Hepatocyte (in vitro differentiated cells): ENCODE data around the gene LINC00632. TPM values are rescaled to one million over a fixed set of nuclear protein-coding genes. Genes with fewer than 3 reads are reported as not detected.
A peak's percentile ranks its signal among the peaks of the same experiment; 100 is the strongest.

Experiments
- DNase-seq: peaks from one replicate; pipeline ENCODE4 v3.0.0-alpha.2; 2016; ENCODE audit warnings: low spot score
- H2AFZ ChIP-seq: fragments of 200-600 bp; sonication (generic); 2 replicates; pipeline ENCODE4 v1.6.0; 2016; ENCODE audit warnings: antibody characterized with exemption, mild to moderate bottlenecking
- H3K27ac ChIP-seq: fragments of 200-600 bp; sonication (generic); 2 replicates; pipeline ENCODE4 v1.5.1; 2016; ENCODE audit warnings: mild to moderate bottlenecking
- H3K27me3 ChIP-seq: fragments of 200-600 bp; sonication (generic); 2 replicates; pipeline ENCODE4 v1.6.1; 2016
- H3K36me3 ChIP-seq: fragments of 200-600 bp; sonication (generic); replicated peaks from 2 replicates; pipeline ENCODE4 v1.5.1; 2016; ENCODE audit warnings: low read depth; ENCODE audit not compliant: insufficient read depth
- H3K4me1 ChIP-seq: fragments of 200-600 bp; sonication (generic); 2 replicates; pipeline ENCODE4 v1.5.1; 2016; ENCODE audit warnings: mild to moderate bottlenecking, moderate library complexity; ENCODE audit not compliant: insufficient read depth
- H3K4me2 ChIP-seq: fragments of 200-600 bp; sonication (generic); 2 replicates; pipeline ENCODE4 v1.6.0; 2016
- H3K4me3 ChIP-seq: fragments of 200-600 bp; sonication (generic); 2 replicates; pipeline ENCODE4 v1.5.1; 2016; ENCODE audit warnings: mild to moderate bottlenecking
- H3K79me2 ChIP-seq: fragments of 200-600 bp; sonication (generic); 2 replicates; pipeline ENCODE4 v1.6.0; 2017; ENCODE audit warnings: mild to moderate bottlenecking
- H3K9me2 ChIP-seq: fragments of 200-600 bp; sonication (generic); replicated peaks from 2 replicates; pipeline ENCODE4 v1.6.0; 2017; ENCODE audit warnings: mild to moderate bottlenecking; ENCODE audit not compliant: insufficient read depth
- H3K9me3 ChIP-seq: fragments of 200-600 bp; sonication (generic); 2 replicates; pipeline ENCODE4 v1.5.1; 2016; ENCODE audit warnings: low read depth, mild to moderate bottlenecking
- H4K20me1 ChIP-seq: fragments of 200-600 bp; sonication (generic); 2 replicates; pipeline ENCODE4 v1.6.0; 2016; ENCODE audit warnings: mild to moderate bottlenecking; ENCODE audit not compliant: insufficient read depth, poor library complexity, severe bottlenecking
- EZH2 ChIP-seq: fragments of 200-600 bp; sonication (generic); IDR thresholded peaks from 2 replicates; pipeline ENCODE4 v1.6.1; 2016; ENCODE audit warnings: antibody characterized with exemption, mild to moderate bottlenecking, borderline replicate concordance
- EZH2phosphoT487 ChIP-seq: fragments of 200-600 bp; sonication (generic); IDR thresholded peaks from one replicate; pipeline ENCODE4 v1.6.1; 2018; ENCODE audit warnings: antibody characterized with exemption, mild to moderate bottlenecking, low read depth, moderate library complexity; ENCODE audit not compliant: unreplicated experiment, severe bottlenecking
- WGBS: methylation state at CpG from one replicate; pipeline ENCODE4 v1.1.6; 2016; ENCODE audit warnings: low lambda C conversion rate; ENCODE audit errors: missing lambda C conversion rate; 5-methylcytosine and 5-hydroxymethylcytosine counted together
- polyA plus RNA-seq: library from polyadenylated mRNA; unstranded; fragments of >200 nt; fragmentation: Nextera tagmentation; extraction: Ambion mirVana; gene quantifications from 2 replicates; pipeline ENCODE4 v1.2.1, GENCODE V29; 2016
- total RNA-seq: library from RNA; depleted of rRNA; stranded (reverse); fragments of >200 nt; gene quantifications from 2 replicates; pipeline ENCODE4 v1.2.3, GENCODE V29; 2014
- TF ChIP-seq, protein P1 (sequence below): fragments of 200-600 bp; sonication (generic); IDR thresholded peaks from 2 replicates; pipeline ENCODE4 v1.5.1; 2016; ENCODE audit warnings: antibody characterized with exemption, mild to moderate bottlenecking; ENCODE audit not compliant: poor library complexity

The LINC00632 gene
- total RNA-seq = 245 and 310 TPM in 2 replicates
- 48.3 and 51.5 TPM in 2 replicates for polyA plus RNA-seq

DNA sequence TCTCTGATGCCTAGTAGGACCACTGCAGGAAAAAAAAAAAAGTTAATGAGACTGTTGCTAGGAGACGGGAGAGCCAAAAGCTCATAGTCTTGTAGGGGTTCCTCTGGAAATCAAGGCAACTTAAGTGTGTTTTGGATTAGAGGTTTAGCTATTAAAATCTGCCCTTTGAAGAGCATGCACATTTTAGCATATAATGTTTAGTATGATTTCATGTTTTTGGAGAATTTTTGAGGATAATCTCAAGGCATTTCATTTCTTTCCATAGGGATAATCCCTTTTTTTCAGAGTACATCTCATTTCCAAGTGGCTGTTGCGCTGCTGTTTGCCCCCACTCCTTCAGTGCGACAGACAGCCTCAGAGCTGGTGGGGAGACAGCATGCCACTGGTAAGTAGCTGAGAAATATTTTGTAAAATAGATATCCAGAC is at the start of gene LINC00632:
Gene LINC00632 (plus strand): TSS at position 339 of the 426 bp plus-strand sequence.
- H2AFZ ChIP-seq = peak within 1 kb of the TSS; percentile 25
- TF ChIP-seq EZH2 (no peak), EZH2phosphoT487 (no peak)
- TF ChIP-seq, protein P1, sequence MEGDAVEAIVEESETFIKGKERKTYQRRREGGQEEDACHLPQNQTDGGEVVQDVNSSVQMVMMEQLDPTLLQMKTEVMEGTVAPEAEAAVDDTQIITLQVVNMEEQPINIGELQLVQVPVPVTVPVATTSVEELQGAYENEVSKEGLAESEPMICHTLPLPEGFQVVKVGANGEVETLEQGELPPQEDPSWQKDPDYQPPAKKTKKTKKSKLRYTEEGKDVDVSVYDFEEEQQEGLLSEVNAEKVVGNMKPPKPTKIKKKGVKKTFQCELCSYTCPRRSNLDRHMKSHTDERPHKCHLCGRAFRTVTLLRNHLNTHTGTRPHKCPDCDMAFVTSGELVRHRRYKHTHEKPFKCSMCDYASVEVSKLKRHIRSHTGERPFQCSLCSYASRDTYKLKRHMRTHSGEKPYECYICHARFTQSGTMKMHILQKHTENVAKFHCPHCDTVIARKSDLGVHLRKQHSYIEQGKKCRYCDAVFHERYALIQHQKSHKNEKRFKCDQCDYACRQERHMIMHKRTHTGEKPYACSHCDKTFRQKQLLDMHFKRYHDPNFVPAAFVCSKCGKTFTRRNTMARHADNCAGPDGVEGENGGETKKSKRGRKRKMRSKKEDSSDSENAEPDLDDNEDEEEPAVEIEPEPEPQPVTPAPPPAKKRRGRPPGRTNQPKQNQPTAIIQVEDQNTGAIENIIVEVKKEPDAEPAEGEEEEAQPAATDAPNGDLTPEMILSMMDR = no peak
- H3K9me3 ChIP-seq = no peaks in the 10 kb centered on the region
- peak within 1 kb of the TSS; percentile 47 for H3K4me2 ChIP-seq
- 59% methylated on average over 3 of the region's 3 CpGs for WGBS
- no peaks in the 10 kb centered on the region for H3K79me2 ChIP-seq
- H3K36me3 ChIP-seq = no peaks in the 10 kb centered on the region
- no peaks in the 10 kb centered on the region for H3K9me2 ChIP-seq
- DNase-seq = no peak
- H3K4me3 ChIP-seq = no peak within 1 kb of the TSS
- H4K20me1 ChIP-seq = no peaks in the 10 kb centered on the region
- H3K4me1 ChIP-seq = no peaks in the 10 kb centered on the region
- peak within 1 kb of the TSS; percentile 0 for H3K27ac ChIP-seq
- no peaks in the 10 kb centered on the region for H3K27me3 ChIP-seq

DNA sequence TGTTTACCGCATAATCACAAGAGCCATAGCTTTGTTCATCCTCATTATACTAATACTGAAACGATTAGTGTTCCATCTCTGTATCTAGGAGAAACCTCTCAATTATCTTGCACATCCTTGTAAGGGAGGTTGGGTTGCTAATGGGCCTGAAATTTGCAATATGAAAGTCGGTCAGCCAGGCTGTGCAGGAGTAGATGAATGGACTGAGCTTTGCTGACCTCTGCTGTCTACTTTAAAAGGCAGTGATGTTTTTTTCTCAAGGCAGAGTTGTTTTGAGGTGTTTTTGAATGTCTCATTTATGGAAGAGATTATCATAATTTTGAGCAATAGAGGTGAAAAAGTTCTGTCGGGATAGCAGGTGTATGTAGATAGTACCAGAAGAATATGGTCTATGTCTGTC is 47.9 kb upstream of the LINC00632 start:
- H3K36me3 ChIP-seq = no peaks in the 10 kb centered on the region
- no peak overlapping the region for H2AFZ ChIP-seq
- H3K9me2 ChIP-seq = no peaks in the 10 kb centered on the region
- H3K4me2 ChIP-seq = no peak overlapping the region
- peaks cover 10% of the 10 kb centered on the region for H3K27me3 ChIP-seq
- no peak for DNase-seq
- H4K20me1 ChIP-seq = no peaks in the 10 kb centered on the region
- no peak overlapping the region for H3K27ac ChIP-seq
- no peaks in the 10 kb centered on the region for H3K4me1 ChIP-seq
- H3K79me2 ChIP-seq = no peaks in the 10 kb centered on the region
- no peak overlapping the region for H3K4me3 ChIP-seq
- WGBS = 64% methylated on average over 4 of the region's 4 CpGs
- no peaks in the 10 kb centered on the region for H3K9me3 ChIP-seq
- no peak for TF ChIP-seq EZH2phosphoT487
- TF ChIP-seq EZH2 = no peak
- TF ChIP-seq, protein P1 = peak; percentile 27

DNA sequence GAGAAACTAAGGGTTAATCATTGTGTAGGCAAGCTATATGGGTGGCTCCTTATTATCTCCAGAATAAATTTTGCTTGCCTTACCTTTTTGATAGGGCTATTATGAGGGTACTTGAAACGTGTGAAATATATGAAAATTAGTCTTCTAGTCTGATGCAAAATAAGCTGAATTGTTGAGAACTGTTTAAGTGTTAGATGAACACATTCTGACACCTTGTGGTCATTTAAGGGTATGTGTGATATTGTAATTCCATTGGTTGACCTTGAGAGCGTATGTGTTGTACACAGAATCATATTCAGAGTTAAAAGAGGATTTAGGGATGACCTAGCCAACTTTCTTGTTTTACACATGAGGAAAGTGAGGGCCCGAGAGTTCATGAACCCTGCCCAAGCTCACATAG is 44.6 kb upstream of the LINC00632 start:
- Histone ChIP-seq H3K9me2 (no peaks in the 10 kb centered on the region), H3K36me3 (no peaks in the 10 kb centered on the region), H3K27me3 (peaks cover 4% of the 10 kb centered on the region), H4K20me1 (no peaks in the 10 kb centered on the region), H3K9me3 (no peaks in the 10 kb centered on the region), H3K27ac (no peak overlapping the region), H3K79me2 (no peaks in the 10 kb centered on the region), H3K4me1 (no peaks in the 10 kb centered on the region), H3K4me3 (no peak overlapping the region), H3K4me2 (no peak overlapping the region), H2AFZ (no peak overlapping the region)
- TF ChIP-seq EZH2phosphoT487 (no peak), EZH2 (no peak)
- TF ChIP-seq, protein P1 = peak; percentile 38
- DNase-seq = peak; percentile 13
- 52% methylated on average over 3 of the region's 3 CpGs for WGBS
